ENCODE results near the gene ARPC3. TPM values are rescaled to one million over a fixed set of nuclear protein-coding genes. Genes with fewer than 3 reads are reported as not detected.
A peak's percentile ranks its signal among the peaks of the same experiment; 100 is the strongest.
"Not testable (repeated sequence)": the region's sequence is repeated elsewhere in the genome, so short reads cannot be mapped to it uniquely, and the experiment has no call there.

The ARPC3 gene
- 377 TPM for total RNA-seq
- 628 TPM for polyA plus RNA-seq
- long read RNA-seq, donor 1, transcript ARPC3-201 (7 exons, 1,014 nt), result major isoform, 43 of 58 reads
- long read RNA-seq, donor 1, partial matches to known transcripts, result 15 of 58 reads
- long read RNA-seq, donor 1, other reads (novel, unspliced or antisense), result 0 of 58 reads
- long read RNA-seq, donor 2, result 0 reads
- long read RNA-seq, donor 3, transcript ARPC3-201 (7 exons, 1,014 nt), result major isoform, 369 of 592 reads
- long read RNA-seq, donor 3, partial matches to known transcripts, result 214 of 592 reads
- long read RNA-seq, donor 3, other reads (novel, unspliced or antisense), result 5 of 592 reads
- long read RNA-seq, donor 4, transcript ARPC3-201 (7 exons, 1,014 nt), result major isoform, 129 of 176 reads
- long read RNA-seq, donor 4, partial matches to known transcripts, result 44 of 176 reads
- long read RNA-seq, donor 4, other reads (novel, unspliced or antisense), result 0 of 176 reads
- long read RNA-seq, donor 5, transcript ARPC3-201 (7 exons, 1,014 nt), result major isoform, 423 of 648 reads
- long read RNA-seq, donor 5, partial matches to known transcripts, result 217 of 648 reads
- long read RNA-seq, donor 5, other reads (novel, unspliced or antisense), result 0 of 648 reads
- long read RNA-seq, donor 6, transcript ARPC3-201 (7 exons, 1,014 nt), result major isoform, 162 of 207 reads
- long read RNA-seq, donor 6, partial matches to known transcripts, result 43 of 207 reads
- long read RNA-seq, donor 6, other reads (novel, unspliced or antisense), result 0 of 207 reads
- long read RNA-seq, donor 7, transcript ARPC3-201 (7 exons, 1,014 nt), result major isoform, 225 of 347 reads
- long read RNA-seq, donor 7, partial matches to known transcripts, result 121 of 347 reads
- long read RNA-seq, donor 7, other reads (novel, unspliced or antisense), result 0 of 347 reads
- long read RNA-seq, donor 8, transcript ARPC3-201 (7 exons, 1,014 nt), result major isoform, 101 of 155 reads
- long read RNA-seq, donor 8, partial matches to known transcripts, result 53 of 155 reads
- long read RNA-seq, donor 8, other reads (novel, unspliced or antisense), result 0 of 155 reads
- long read RNA-seq, donor 9, transcript ARPC3-201 (7 exons, 1,014 nt), result major isoform, 155 of 213 reads
- long read RNA-seq, donor 9, partial matches to known transcripts, result 55 of 213 reads
- long read RNA-seq, donor 9, other reads (novel, unspliced or antisense), result 0 of 213 reads
- long read RNA-seq, donor 10, transcript ARPC3-201 (7 exons, 1,014 nt), result major isoform, 192 of 259 reads
- long read RNA-seq, donor 10, partial matches to known transcripts, result 62 of 259 reads
- long read RNA-seq, donor 10, other reads (novel, unspliced or antisense), result 0 of 259 reads

DNA sequence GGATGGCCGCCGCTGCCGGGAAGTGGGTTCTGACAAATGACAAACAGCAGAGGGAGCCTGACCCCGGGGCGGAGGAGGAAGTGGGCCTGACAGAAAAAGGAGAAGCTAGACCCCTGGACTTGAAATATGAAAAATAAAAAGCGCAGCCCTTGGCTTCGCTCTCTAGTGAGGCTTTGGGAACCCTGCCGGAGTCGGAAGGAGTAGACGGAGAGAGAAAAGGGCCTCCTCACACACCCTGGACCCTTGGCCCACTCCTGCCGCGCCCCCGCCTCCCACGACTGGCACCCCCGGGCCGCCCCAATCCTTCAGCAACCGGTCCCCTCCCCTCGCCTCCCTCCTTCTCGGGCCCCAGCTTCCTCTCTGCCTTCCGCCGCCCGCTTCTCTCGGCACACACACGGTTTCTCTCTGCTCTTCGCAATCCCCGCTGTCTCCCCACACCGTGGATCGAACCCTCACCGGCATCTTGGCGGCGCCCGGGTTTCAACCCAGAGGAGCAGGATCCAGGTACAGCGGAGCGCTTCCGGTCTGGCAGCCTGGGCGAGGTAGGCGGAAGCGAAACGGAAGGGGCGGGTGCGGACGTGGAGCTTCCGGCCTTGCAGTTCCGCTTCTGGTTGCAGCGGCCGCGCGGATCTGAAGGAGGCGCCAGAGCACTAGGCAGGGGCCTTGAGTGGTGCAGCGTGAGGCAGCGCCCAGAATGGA, at the start of gene ARPC3:
TSS of gene ARPC3 (minus strand) at position 539 of the 699 bp plus-strand sequence. CDS start at position 462, 77 bp downstream.
- peaks cover 10 to 19% of the 10 kb centered on the region in 2 donors for H3K4me1 ChIP-seq (ENCODE audit: control insufficient read depth in 2 of 2, insufficient read depth in 2 of 2, low read length in 2 of 2)
- DNase-seq (ENCODE audit: low read depth in 6 of 9, low spot score in 9 of 9), result peak; percentile 85 to 98 (median 93)
- no peaks in the 10 kb centered on the region for H3K9me3 ChIP-seq (ENCODE audit: control insufficient read depth in 2 of 2, insufficient read depth in 1 of 2, low read length in 1 of 2)
- under 1% methylated on average over 51 of the region's 51 CpGs for WGBS
- H3K27ac ChIP-seq (ENCODE audit: low read depth in 1 of 2, low read length in 1 of 2), result peak within 1 kb of the TSS; percentile 97 to 98
- peak within 1 kb of the TSS; percentile 86 to 95 for H3K4me3 ChIP-seq (ENCODE audit: low read length in 2 of 2)
- peaks cover 0 to 33% of the 10 kb centered on the region in 2 donors for H3K36me3 ChIP-seq (ENCODE audit: control insufficient read depth in 2 of 2, insufficient read depth in 2 of 2, low read length in 1 of 2)
- H3K27me3 ChIP-seq (ENCODE audit: control insufficient read depth in 2 of 2, insufficient read depth in 1 of 2, low read length in 1 of 2), result no peaks in the 10 kb centered on the region

GRCh38 chr12:110498984-110499706, 49.0 kb upstream of the ARPC3 start:
- Histone ChIP-seq H3K36me3 (ENCODE audit: control insufficient read depth in 2 of 2, insufficient read depth in 2 of 2, low read length in 1 of 2) (peaks cover 11 to 25% of the 10 kb centered on the region in 2 donors), H3K27ac (ENCODE audit: low read depth in 1 of 2, low read length in 1 of 2) (no peak overlapping the region), H3K4me3 (ENCODE audit: low read length in 2 of 2) (no peak overlapping the region), H3K9me3 (ENCODE audit: control insufficient read depth in 2 of 2, insufficient read depth in 1 of 2, low read length in 1 of 2) (peaks cover 0 to 5% of the 10 kb centered on the region in 2 donors), H3K27me3 (ENCODE audit: control insufficient read depth in 2 of 2, insufficient read depth in 1 of 2, low read length in 1 of 2) (no peaks in the 10 kb centered on the region), H3K4me1 (ENCODE audit: control insufficient read depth in 2 of 2, insufficient read depth in 2 of 2, low read length in 2 of 2) (peaks cover 6 to 15% of the 10 kb centered on the region in 2 donors)
- 90% methylated on average over 4 of the region's 4 CpGs for WGBS
- no peak for DNase-seq (ENCODE audit: low read depth in 6 of 9, low spot score in 9 of 9)

DNA sequence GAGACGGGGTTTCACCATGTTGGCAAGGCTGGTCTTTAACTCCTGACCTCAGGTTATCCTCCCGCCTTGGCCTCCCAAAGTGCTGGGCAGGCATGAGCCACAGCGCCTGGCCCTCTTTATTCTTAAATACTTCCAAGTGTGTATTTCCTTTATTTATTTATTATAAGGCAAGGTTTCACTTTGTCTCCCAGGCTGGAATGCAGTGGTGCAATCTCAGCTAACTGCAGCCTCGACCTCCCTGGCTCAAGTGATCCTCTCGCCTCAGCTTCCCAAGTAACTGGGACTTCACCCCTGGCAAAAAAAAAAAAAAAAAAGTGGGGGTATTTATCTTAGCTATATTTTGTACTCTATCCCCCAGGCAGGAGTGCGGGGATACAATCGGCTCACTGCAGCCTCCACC, 25.3 kb upstream of the ARPC3 start:
- H3K4me1 ChIP-seq (ENCODE audit: control insufficient read depth in 2 of 2, insufficient read depth in 2 of 2, low read length in 2 of 2), result no peaks in the 10 kb centered on the region
- no peaks in the 10 kb centered on the region for H3K9me3 ChIP-seq (ENCODE audit: control insufficient read depth in 2 of 2, insufficient read depth in 1 of 2, low read length in 1 of 2)
- no peak overlapping the region for H3K4me3 ChIP-seq (ENCODE audit: low read length in 2 of 2)
- H3K27me3 ChIP-seq (ENCODE audit: control insufficient read depth in 2 of 2, insufficient read depth in 1 of 2, low read length in 1 of 2), result no peaks in the 10 kb centered on the region
- H3K27ac ChIP-seq (ENCODE audit: low read depth in 1 of 2, low read length in 1 of 2), result no peak overlapping the region
- 98% methylated on average over 7 of the region's 7 CpGs for WGBS
- peaks cover 8 to 16% of the 10 kb centered on the region in 2 donors for H3K36me3 ChIP-seq (ENCODE audit: control insufficient read depth in 2 of 2, insufficient read depth in 2 of 2, low read length in 1 of 2)
- DNase-seq (ENCODE audit: low read depth in 6 of 9, low spot score in 9 of 9), result no peak

- DNase-seq (ENCODE audit: low read depth in 6 of 9, low spot score in 9 of 9), result peak; percentile 95 to 99 (median 97)
- WGBS, result under 1% methylated on average over 78 of the region's 78 CpGs
These were observed 18.3 kb upstream of the ARPC3 start, which contains the start of the genes FAM216A and GPN3 for GRCh38 chr12:110468214-110469048. TSS of gene FAM216A (plus strand) at chr12:110468845. CDS start at chr12:110468876, 31 bp downstream. TSS of gene GPN3 (minus strand) at chr12:110468257. CDS start at chr12:110468203, 54 bp downstream.

DNA sequence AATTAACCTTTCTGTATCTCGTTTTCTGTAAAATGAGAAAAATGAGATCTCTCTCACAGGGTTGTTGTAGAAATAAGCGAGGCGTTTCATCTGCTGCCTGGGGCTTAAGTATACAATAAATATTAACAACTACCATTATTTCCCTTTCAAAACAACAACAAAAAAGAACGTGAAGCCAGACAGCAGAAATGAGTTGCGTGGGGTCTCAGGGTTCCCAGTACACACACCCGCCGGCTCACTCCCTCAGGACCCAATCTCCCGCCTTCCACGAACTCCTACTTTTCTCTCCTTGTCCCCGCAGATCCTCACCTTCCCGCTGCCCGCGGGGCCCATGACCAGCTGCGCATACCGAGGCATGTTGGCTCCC, 17.7 kb upstream of the ARPC3 start:
- Histone ChIP-seq H3K4me3 (ENCODE audit: low read length in 2 of 2) (peak overlapping the region; percentile 71 to 77), H3K27ac (ENCODE audit: low read depth in 1 of 2, low read length in 1 of 2) (peak overlapping the region; percentile 68 to 99), H3K4me1 (ENCODE audit: control insufficient read depth in 2 of 2, insufficient read depth in 2 of 2, low read length in 2 of 2) (peaks cover 9 to 13% of the 10 kb centered on the region in 2 donors), H3K27me3 (ENCODE audit: control insufficient read depth in 2 of 2, insufficient read depth in 1 of 2, low read length in 1 of 2) (no peaks in the 10 kb centered on the region), H3K36me3 (ENCODE audit: control insufficient read depth in 2 of 2, insufficient read depth in 2 of 2, low read length in 1 of 2) (peaks cover 5 to 15% of the 10 kb centered on the region in 2 donors), H3K9me3 (ENCODE audit: control insufficient read depth in 2 of 2, insufficient read depth in 1 of 2, low read length in 1 of 2) (no peaks in the 10 kb centered on the region)
- no peak for DNase-seq (ENCODE audit: low read depth in 6 of 9, low spot score in 9 of 9)
- WGBS, result under 1% methylated on average over 15 of the region's 15 CpGs

More at GRCh38 chr12:110468214-110469048, 18.3 kb upstream of the ARPC3 start, which contains the start of the genes FAM216A and GPN3:
- Histone ChIP-seq H3K27ac (ENCODE audit: low read depth in 1 of 2, low read length in 1 of 2) (peak within 1 kb of the TSS; percentile 91 to 99), H3K9me3 (ENCODE audit: control insufficient read depth in 2 of 2, insufficient read depth in 1 of 2, low read length in 1 of 2) (no peaks in the 10 kb centered on the region), H3K36me3 (ENCODE audit: control insufficient read depth in 2 of 2, insufficient read depth in 2 of 2, low read length in 1 of 2) (peaks cover 5 to 13% of the 10 kb centered on the region in 2 donors), H3K4me3 (ENCODE audit: low read length in 2 of 2) (peak within 1 kb of the TSS; percentile 71 to 77), H3K4me1 (ENCODE audit: control insufficient read depth in 2 of 2, insufficient read depth in 2 of 2, low read length in 2 of 2) (peaks cover 9 to 13% of the 10 kb centered on the region in 2 donors), H3K27me3 (ENCODE audit: control insufficient read depth in 2 of 2, insufficient read depth in 1 of 2, low read length in 1 of 2) (no peaks in the 10 kb centered on the region)

DNA sequence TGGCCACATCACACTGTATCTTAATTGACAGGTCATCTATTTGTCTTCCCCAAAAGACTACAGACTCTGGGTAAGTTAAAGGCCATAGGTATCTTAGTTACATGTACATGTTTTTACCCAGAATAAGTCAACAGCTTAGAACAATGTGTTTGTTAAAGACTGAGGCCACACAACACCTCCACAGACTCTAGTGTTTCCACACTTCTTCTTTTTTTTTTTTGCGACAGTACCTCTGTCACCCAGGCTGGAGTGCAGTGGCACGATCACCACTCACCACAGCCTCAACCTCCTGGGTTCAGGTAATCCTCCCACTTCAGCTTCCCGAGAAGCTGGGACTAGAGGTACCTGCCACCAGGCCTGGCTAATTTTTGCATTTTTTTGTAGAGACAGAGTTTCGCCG, 16.7 kb upstream of the ARPC3 start:
- 82% methylated on average over 5 of the region's 5 CpGs for WGBS
- H3K9me3 ChIP-seq (ENCODE audit: control insufficient read depth in 2 of 2, insufficient read depth in 1 of 2, low read length in 1 of 2), result no peaks in the 10 kb centered on the region

DNA sequence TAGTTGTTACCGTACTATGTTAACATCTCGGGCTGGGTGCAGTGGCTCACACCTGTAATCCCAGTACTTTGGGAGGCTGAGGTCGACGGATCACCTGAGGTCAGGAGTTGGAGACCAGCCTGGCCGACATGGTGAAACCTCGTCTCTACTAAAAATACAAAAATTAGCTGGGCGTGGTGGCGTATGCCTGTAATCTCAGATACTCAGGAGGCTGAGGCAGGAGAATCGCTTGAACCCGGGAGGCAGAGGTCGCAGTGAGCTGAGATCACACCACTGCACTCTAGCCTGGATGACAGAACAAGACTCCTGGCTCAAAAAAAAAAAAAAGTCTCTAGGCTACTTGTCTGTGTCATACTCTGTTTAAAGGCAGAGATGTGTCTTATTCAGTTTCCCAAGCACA, 15.6 kb upstream of the ARPC3 start:
- Histone ChIP-seq H3K4me1 (ENCODE audit: control insufficient read depth in 2 of 2, insufficient read depth in 2 of 2, low read length in 2 of 2) (peaks cover 9 to 13% of the 10 kb centered on the region in 2 donors), H3K36me3 (ENCODE audit: control insufficient read depth in 2 of 2, insufficient read depth in 2 of 2, low read length in 1 of 2) (peaks cover 11 to 26% of the 10 kb centered on the region in 2 donors)
- not testable (repeated sequence) for H3K9me3 ChIP-seq (ENCODE audit: control insufficient read depth in 2 of 2, insufficient read depth in 1 of 2, low read length in 1 of 2); H3K27ac ChIP-seq (ENCODE audit: low read depth in 1 of 2, low read length in 1 of 2); H3K4me3 ChIP-seq (ENCODE audit: low read length in 2 of 2); H3K27me3 ChIP-seq (ENCODE audit: control insufficient read depth in 2 of 2, insufficient read depth in 1 of 2, low read length in 1 of 2); DNase-seq (ENCODE audit: low read depth in 6 of 9, low spot score in 9 of 9)
- WGBS, result 96% methylated on average over 11 of the region's 11 CpGs

More for the DNA sequence above, 16.7 kb upstream of the ARPC3 start:
- H3K4me1 ChIP-seq (ENCODE audit: control insufficient read depth in 2 of 2, insufficient read depth in 2 of 2, low read length in 2 of 2), result peaks cover 9 to 13% of the 10 kb centered on the region in 2 donors
- H3K36me3 ChIP-seq (ENCODE audit: control insufficient read depth in 2 of 2, insufficient read depth in 2 of 2, low read length in 1 of 2), result peaks cover 11 to 21% of the 10 kb centered on the region in 2 donors
- H3K27ac ChIP-seq (ENCODE audit: low read depth in 1 of 2, low read length in 1 of 2), result no peak overlapping the region
- no peaks in the 10 kb centered on the region for H3K27me3 ChIP-seq (ENCODE audit: control insufficient read depth in 2 of 2, insufficient read depth in 1 of 2, low read length in 1 of 2)
- DNase-seq (ENCODE audit: low read depth in 6 of 9, low spot score in 9 of 9), result no peak
- H3K4me3 ChIP-seq (ENCODE audit: low read length in 2 of 2), result peak overlapping the region in 1 of 2 donors; percentile 77

Data from thymus (tissue), 14 donors.